B cell (primary cell): ENCODE data around the gene GGT5.

ENCODE experiments used
- CTCF ChIP-seq: fragments of 200-600 bp; IDR thresholded peaks from one replicate; pipeline ENCODE4 v1.8.0; 2022; ENCODE audit warnings: antibody characterized with exemption, mild to moderate bottlenecking
- EZH2 ChIP-seq: IDR thresholded peaks from 2 replicates; pipeline ENCODE4 v1.6.1; 2012; ENCODE audit warnings: borderline replicate concordance, low read depth, mild to moderate bottlenecking, moderate library complexity, low read length; ENCODE audit not compliant: insufficient read depth, poor library complexity, severe bottlenecking

GRCh38 chr22:24187731-24188644 lies 56.9 kb downstream of the GGT5 start:
- TF ChIP-seq EZH2: no peak
- no peak for TF ChIP-seq CTCF
